DOHH2 (cell line): ENCODE measurements around the gene BANP.
"Not testable (repeated sequence)": the region's sequence is repeated elsewhere in the genome, so short reads cannot be mapped to it uniquely, and the experiment has no call there.

Experiments
- H3F3A ChIP-seq: fragments of 200-600 bp; sonication (generic), shearing (Covaris generic); 2 replicates; pipeline ENCODE4 v1.6.0; 2016; ENCODE audit warnings: antibody characterized with exemption, mild to moderate bottlenecking; ENCODE audit not compliant: control insufficient read depth, insufficient read depth
- H3K27ac ChIP-seq: fragments of 200-600 bp; sonication (generic); 2 replicates; pipeline ENCODE4 v1.5.1; 2014; ENCODE audit warnings: low read depth, mild to moderate bottlenecking, low read length, moderate library complexity
- H3K27me3 ChIP-seq: fragments of 200-600 bp; sonication (generic); 2 replicates; pipeline ENCODE4 v1.6.1; 2014; ENCODE audit warnings: mild to moderate bottlenecking, low read length, mixed read lengths; ENCODE audit not compliant: control insufficient read depth
- H3K36me3 ChIP-seq: fragments of 200-600 bp; sonication (generic); 2 replicates; pipeline ENCODE4 v1.6.1; 2014; ENCODE audit warnings: mild to moderate bottlenecking, low read length, moderate library complexity, mixed read lengths; ENCODE audit not compliant: control insufficient read depth
- H3K4me1 ChIP-seq: fragments of 200-600 bp; sonication (generic); 2 replicates; pipeline ENCODE4 v1.6.1; 2014; ENCODE audit warnings: mild to moderate bottlenecking, low read length, mixed read lengths; ENCODE audit not compliant: control insufficient read depth
- H3K4me2 ChIP-seq: fragments of 200-600 bp; sonication (generic); 2 replicates; pipeline ENCODE4 v1.6.0; 2014; ENCODE audit warnings: mild to moderate bottlenecking, low read length, moderate library complexity
- H3K4me3 ChIP-seq: fragments of 200-600 bp; sonication (generic); 2 replicates; pipeline ENCODE4 v1.5.1; 2014; ENCODE audit warnings: mild to moderate bottlenecking, low read length, mixed read lengths
- H3K79me2 ChIP-seq: fragments of 200-600 bp; sonication (generic); 2 replicates; pipeline ENCODE4 v1.6.1; 2014; ENCODE audit warnings: mild to moderate bottlenecking, low read length, mixed read lengths; ENCODE audit not compliant: control insufficient read depth
- H3K9me2 ChIP-seq: fragments of 200-600 bp; sonication (generic); replicated peaks from 2 replicates; pipeline ENCODE4 v1.6.1; 2014; ENCODE audit warnings: mild to moderate bottlenecking, low read length, mixed read lengths; ENCODE audit not compliant: control insufficient read depth
- H3K9me3 ChIP-seq: fragments of 200-600 bp; sonication (generic); 2 replicates; pipeline ENCODE4 v1.6.1; 2014; ENCODE audit warnings: antibody characterized with exemption, low read length, mixed read lengths; ENCODE audit not compliant: control insufficient read depth, insufficient read depth
- H4K20me1 ChIP-seq: fragments of 200-600 bp; sonication (generic); 2 replicates; pipeline ENCODE4 v1.6.0; 2014; ENCODE audit warnings: low read depth, mild to moderate bottlenecking, antibody characterized with exemption, low read length, moderate library complexity; ENCODE audit not compliant: control insufficient read depth, insufficient read depth
- CTCF ChIP-seq: fragments of 200-600 bp; sonication (generic); IDR thresholded peaks from one replicate; pipeline ENCODE4 v1.5.1; 2014; ENCODE audit warnings: antibody characterized with exemption, mild to moderate bottlenecking, low read depth, low read length; ENCODE audit not compliant: poor library complexity, severe bottlenecking
- EZH2phosphoT487 ChIP-seq: fragments of 200-600 bp; sonication (generic); IDR thresholded peaks from 2 replicates; pipeline ENCODE4 v1.6.1; 2017; ENCODE audit warnings: borderline replicate concordance, mild to moderate bottlenecking, antibody characterized with exemption, low read length, moderate library complexity, mixed read lengths

The BANP gene

GRCh38 chr16:88043208-88043910, 92.1 kb downstream of the BANP start:
- H3K4me1 ChIP-seq: peaks cover 65% of the 10 kb centered on the region
- H3K4me3 ChIP-seq, H3K27me3 ChIP-seq, H3K9me3 ChIP-seq, H3K9me2 ChIP-seq, H4K20me1 ChIP-seq: not testable (repeated sequence)
- H3K79me2 ChIP-seq: peaks cover 14% of the 10 kb centered on the region
- H3F3A ChIP-seq: peaks cover 27% of the 10 kb centered on the region
- H3K36me3 ChIP-seq: peaks cover 16% of the 10 kb centered on the region
- H3K4me2 ChIP-seq: peak overlapping the region; percentile 10; the same call in 1 of the 2 replicates
- peak overlapping the region; percentile 99 for H3K27ac ChIP-seq

GRCh38 chr16:88044121-88044581, 92.9 kb downstream of the BANP start:
- Histone ChIP-seq H3K4me2 (peak overlapping the region; percentile 85), H3K79me2 (peaks cover 14% of the 10 kb centered on the region), H3K4me1 (peaks cover 65% of the 10 kb centered on the region), H3K36me3 (peaks cover 24% of the 10 kb centered on the region), H3F3A (peaks cover 27% of the 10 kb centered on the region), H3K27ac (peak overlapping the region; percentile 99)
- H3K4me3 ChIP-seq, H3K27me3 ChIP-seq, H4K20me1 ChIP-seq, H3K9me3 ChIP-seq, H3K9me2 ChIP-seq: not testable (repeated sequence)

- H3K27me3 ChIP-seq, H3K9me3 ChIP-seq, H4K20me1 ChIP-seq, H3K9me2 ChIP-seq: not testable (repeated sequence)
- peaks cover 27% of the 10 kb centered on the region for H3F3A ChIP-seq
- H3K4me3 ChIP-seq: peak overlapping the region; percentile 65
- H3K36me3 ChIP-seq: peaks cover 36% of the 10 kb centered on the region
- peaks cover 65% of the 10 kb centered on the region for H3K4me1 ChIP-seq
- H3K79me2 ChIP-seq: peaks cover 14% of the 10 kb centered on the region
- H3K27ac ChIP-seq: peak overlapping the region; percentile 99
- peak overlapping the region; percentile 85 for H3K4me2 ChIP-seq
Measured at GRCh38 chr16:88045361-88045760, 94.1 kb downstream of the BANP start.

GRCh38 chr16:88045820-88046303, 94.6 kb downstream of the BANP start:
- no peaks in the 10 kb centered on the region for H3K9me3 ChIP-seq
- peak overlapping the region; percentile 65 for H3K4me3 ChIP-seq
- TF ChIP-seq EZH2phosphoT487 (no peak), CTCF (no peak)
- peaks cover 27% of the 10 kb centered on the region for H3F3A ChIP-seq
- peak overlapping the region; percentile 85 for H3K4me2 ChIP-seq
- peaks cover 39% of the 10 kb centered on the region for H3K36me3 ChIP-seq
- H3K27me3 ChIP-seq: no peaks in the 10 kb centered on the region
- peak overlapping the region; percentile 99 for H3K27ac ChIP-seq
- peaks cover 14% of the 10 kb centered on the region for H3K79me2 ChIP-seq
- H4K20me1 ChIP-seq: no peaks in the 10 kb centered on the region
- H3K9me2 ChIP-seq: no peaks in the 10 kb centered on the region
- peaks cover 65% of the 10 kb centered on the region for H3K4me1 ChIP-seq

GRCh38 chr16:88047462-88047861, 96.2 kb downstream of the BANP start:
- H3K36me3 ChIP-seq: peaks cover 53% of the 10 kb centered on the region
- H3F3A ChIP-seq: peaks cover 27% of the 10 kb centered on the region
- no peaks in the 10 kb centered on the region for H3K9me3 ChIP-seq
- H3K27me3 ChIP-seq: no peaks in the 10 kb centered on the region
- TF ChIP-seq CTCF (no peak), EZH2phosphoT487 (no peak)
- peaks cover 54% of the 10 kb centered on the region for H3K4me1 ChIP-seq
- H3K4me2 ChIP-seq: peak overlapping the region; percentile 85
- peak overlapping the region; percentile 99 for H3K27ac ChIP-seq
- peaks cover 14% of the 10 kb centered on the region for H3K79me2 ChIP-seq
- H3K4me3 ChIP-seq: no peak overlapping the region; the same call in 1 of the 2 replicates
- no peaks in the 10 kb centered on the region for H4K20me1 ChIP-seq
- no peaks in the 10 kb centered on the region for H3K9me2 ChIP-seq
